Non-pigmented ciliary epithelial cell (primary cell): ENCODE data around the gene R3HDM4.
"Not testable (repeated sequence)": the region's sequence is repeated elsewhere in the genome, so short reads cannot be mapped to it uniquely, and the experiment has no call there.

ENCODE experiments used
- DNase-seq: peaks from one replicate; pipeline ENCODE4 v3.0.0-alpha.2; 2010; ENCODE audit warnings: low read depth

The R3HDM4 gene

GRCh38 chr19:858284-858683 lies 54.7 kb downstream of the R3HDM4 start:
- no peak for DNase-seq

DNA sequence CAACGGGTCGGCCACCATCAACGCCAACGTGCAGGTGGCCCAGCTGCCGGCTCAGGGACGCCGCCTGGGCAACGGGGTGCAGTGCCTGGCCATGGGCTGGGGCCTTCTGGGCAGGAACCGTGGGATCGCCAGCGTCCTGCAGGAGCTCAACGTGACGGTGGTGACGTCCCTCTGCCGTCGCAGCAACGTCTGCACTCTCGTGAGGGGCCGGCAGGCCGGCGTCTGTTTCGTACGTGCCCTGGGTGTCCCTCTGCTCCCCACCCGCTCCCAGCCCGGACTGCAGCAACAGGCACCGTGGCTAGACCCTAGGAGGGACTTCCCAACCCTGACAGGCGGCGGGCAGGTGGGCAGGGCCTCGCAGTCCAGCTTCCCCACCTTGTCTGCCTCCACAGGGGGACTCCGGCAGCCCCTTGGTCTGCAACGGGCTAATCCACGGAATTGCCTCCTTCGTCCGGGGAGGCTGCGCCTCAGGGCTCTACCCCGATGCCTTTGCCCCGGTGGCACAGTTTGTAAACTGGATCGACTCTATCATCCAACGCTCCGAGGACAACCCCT lies 57.4 kb downstream of the R3HDM4 start:
- no peak for DNase-seq

DNA sequence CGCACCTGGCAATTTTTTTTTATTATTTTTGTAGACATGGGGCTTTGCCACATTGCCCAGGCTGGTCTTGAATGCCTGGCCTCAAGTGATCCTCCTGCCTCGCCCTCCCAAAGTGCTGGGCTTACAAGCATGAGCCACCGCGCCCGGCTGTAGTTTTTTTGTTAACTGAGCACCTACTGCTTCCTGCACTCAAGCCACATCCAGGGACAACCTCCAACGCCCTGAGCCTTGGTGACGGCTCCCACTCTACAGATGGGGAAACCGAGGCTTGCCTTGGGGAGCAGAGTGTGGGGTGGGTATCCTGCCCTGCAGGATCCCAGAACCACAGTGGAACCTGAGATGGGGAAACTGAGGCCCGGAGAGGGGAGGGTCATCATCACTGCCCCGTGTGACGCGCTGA lies 57.9 kb downstream of the R3HDM4 start:
- DNase-seq = no peak

DNA sequence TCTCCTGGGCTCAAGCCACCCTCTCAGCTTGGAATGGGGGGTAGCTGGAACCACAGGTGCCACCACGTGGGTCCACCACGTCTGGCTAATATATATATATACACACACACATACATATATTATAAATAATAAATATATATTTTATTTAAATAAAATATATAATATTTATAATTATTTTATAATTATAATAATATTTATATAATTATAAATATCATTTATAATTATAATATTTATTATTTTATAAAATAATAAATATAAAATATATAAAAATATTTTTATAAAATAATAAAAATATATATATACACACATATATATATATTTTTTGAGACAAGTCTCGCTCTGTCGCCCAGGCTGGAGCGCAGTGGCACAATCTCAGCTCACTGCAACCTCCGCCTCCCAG lies 58.5 kb downstream of the R3HDM4 start:
- DNase-seq = no peak

GRCh38 chr19:853614-854220 lies 59.3 kb downstream of the R3HDM4 start:
- DNase-seq = not testable (repeated sequence)

DNA sequence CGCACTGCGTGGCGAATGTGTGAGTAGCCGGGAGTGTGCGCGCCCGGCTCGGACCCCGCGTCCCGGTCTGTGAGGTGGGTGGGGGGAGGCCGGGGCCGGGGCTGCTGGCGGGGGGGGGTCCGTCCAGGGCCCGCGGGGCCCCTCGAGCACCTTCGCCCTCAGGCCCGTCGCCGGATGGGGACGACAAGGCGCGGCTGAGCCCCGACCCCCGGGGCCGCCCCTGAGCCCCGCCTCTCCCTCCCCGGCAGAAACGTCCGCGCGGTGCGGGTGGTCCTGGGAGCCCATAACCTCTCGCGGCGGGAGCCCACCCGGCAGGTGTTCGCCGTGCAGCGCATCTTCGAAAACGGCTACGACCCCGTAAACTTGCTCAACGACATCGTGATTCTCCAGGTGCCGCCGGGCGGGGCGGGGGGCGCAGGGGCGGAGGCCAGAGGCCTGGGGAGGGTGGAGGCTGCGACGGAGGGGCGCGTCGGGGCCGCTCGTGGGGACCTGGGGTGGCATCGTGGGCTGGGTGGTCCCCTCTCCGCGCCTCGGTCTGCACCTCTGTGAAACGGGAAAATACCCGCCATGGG lies 59.9 kb downstream of the R3HDM4 start:
- no peak for DNase-seq

DNA sequence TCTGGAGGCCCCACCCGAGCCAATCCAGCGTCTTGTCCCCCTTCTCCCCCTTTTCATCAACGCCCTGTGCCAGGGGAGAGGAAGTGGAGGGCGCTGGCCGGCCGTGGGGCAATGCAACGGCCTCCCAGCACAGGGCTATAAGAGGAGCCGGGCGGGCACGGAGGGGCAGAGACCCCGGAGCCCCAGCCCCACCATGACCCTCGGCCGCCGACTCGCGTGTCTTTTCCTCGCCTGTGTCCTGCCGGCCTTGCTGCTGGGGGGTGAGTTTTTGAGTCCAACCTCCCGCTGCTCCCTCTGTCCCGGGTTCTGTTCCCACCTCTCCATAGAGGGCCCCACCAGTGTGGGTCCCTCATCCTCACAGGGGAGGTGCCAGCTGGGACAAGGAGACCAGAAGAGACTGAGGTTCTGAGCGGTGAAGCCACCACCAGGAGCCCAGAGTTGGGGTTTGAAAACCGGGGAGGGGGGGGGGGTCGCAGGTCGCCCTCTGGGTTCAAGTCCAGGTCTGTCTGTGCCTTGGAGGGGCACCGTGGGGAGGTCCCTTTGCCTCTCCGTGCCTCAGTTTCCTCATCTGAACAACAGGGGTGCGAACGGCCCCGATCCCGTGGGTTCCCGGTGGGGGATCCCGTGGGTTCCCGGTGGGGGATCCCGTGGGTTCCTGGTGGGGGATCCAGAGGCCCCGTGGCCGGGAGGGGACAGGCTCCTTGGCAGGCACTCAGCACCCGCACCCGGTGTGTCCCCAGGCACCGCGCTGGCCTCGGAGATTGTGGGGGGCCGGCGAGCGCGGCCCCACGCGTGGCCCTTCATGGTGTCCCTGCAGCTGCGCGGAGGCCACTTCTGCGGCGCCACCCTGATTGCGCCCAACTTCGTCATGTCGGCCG lies 60.6 kb downstream of the R3HDM4 start, which contains the start of gene ELANE:
Gene ELANE (plus strand): TSS at position 168 of the 878 bp plus-strand sequence. CDS start 26 bp downstream, at position 194.
- no peak for DNase-seq

GRCh38 chr19:850979-851335 lies 62.1 kb downstream of the R3HDM4 start:
- no peak for DNase-seq

DNA sequence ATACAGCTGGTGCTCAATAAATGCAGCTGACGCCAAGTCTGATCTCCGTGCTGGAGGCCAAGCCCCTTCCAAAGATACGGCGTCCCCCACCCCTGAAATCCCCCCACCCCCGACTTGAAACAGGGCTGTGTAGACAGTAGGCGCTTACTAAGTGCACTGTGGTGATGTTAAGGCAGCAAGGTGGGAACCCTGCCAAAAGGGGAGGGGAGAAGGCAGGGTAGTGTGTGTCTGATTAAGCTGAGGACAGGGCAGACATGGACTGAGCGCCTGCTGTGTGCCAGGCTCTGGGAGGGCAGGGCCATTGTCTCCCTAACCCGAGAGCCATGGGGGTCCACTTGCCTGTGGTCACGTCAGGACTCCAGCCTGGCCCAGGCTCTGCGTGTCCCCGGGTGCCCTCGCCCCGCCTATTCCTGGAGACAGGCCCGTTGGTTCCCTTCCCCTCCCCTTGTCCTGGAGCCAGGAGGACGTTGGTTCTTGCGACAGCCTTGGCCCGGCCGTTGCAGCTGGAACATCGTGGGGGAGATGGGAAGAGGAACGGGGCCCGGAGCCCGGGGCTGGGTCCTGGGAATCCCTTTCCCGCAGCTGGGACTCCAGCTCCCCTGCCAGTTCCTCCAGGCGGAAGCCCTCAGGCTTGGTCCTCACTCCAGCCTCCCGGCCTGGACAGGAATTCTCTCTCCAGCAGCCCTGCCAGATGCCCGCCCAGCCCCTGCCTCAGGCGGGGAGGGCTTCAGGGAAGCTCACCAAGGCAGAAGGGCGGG lies 62.6 kb downstream of the R3HDM4 start:
- no peak for DNase-seq

- not testable (repeated sequence) for DNase-seq
These were observed 63.8 kb downstream of the R3HDM4 start for GRCh38 chr19:849195-849594.

- no peak for DNase-seq
These were observed 64.6 kb downstream of the R3HDM4 start for GRCh38 chr19:848386-848921.
